Breast epithelium (tissue), 3 donors: ENCODE measurements around the gene ABI3BP.

Experiments
- CTCF ChIP-seq, 3 donors: fragments of 450-650 bp; IDR thresholded peaks; one replicate each; pipeline ENCODE4 v1.5.1; 2016 to 2017; ENCODE audit warnings: antibody characterized with exemption in 3 of 3, mild to moderate bottlenecking in 3 of 3, moderate library complexity in 3 of 3
- POLR2A ChIP-seq: fragments of 450-650 bp; IDR thresholded peaks from one replicate; pipeline ENCODE4 v1.6.1; 2016; ENCODE audit warnings: antibody characterized with exemption, mild to moderate bottlenecking, moderate library complexity
- POLR2AphosphoS5 ChIP-seq, 3 donors: sonication (generic); formaldehyde crosslinking; IDR thresholded peaks; one replicate each; pipeline ENCODE4 v1.6.1; 2017; ENCODE audit warnings: antibody characterized with exemption in 3 of 3

DNA sequence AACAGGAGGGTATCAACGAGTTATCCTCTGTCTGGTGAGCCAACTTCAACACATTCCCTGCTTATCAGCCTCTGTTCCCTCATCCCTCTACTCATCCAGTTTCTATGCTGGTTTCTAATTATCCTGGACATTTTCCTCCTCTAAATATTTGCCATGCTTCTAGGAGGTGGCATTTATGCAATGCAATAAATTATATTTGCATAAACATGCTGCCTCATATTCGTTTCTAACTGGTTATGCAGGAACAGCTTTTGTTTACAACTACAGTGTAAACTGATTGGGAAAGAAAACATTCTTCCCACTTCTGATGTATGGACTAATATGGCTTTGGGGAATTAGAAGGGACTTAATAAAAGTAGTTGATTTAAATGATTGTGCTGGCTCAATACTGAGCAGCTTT is 161.6 kb downstream of the ABI3BP start:
- TF ChIP-seq POLR2A (no peak), POLR2AphosphoS5 (IDR thresholded peaks at IDR 0.05) (no peak), CTCF (IDR thresholded peaks at IDR 0.05) (no peak)
